ENCODE results near the gene DEFB110.

DEFB110 gene

GRCh38 chr6:50021894-50022293, at the start of gene DEFB110:
Gene DEFB110 (minus strand): TSS chr6:50021994. CDS start chr6:50021935, 59 bp downstream.
- no peaks in the 10 kb centered on the region for H3K9me3 ChIP-seq (ENCODE audit: control insufficient read depth, insufficient read depth, low read length)
- H3K27me3 ChIP-seq (ENCODE audit: control insufficient read depth, insufficient read depth, low read length), result no peaks in the 10 kb centered on the region
- H3K4me3 ChIP-seq (ENCODE audit: low read depth, low read length), result no peak within 1 kb of the TSS
- H3K4me1 ChIP-seq (ENCODE audit: control insufficient read depth, insufficient read depth, low read length), result no peaks in the 10 kb centered on the region
- no peaks in the 10 kb centered on the region for H3K36me3 ChIP-seq (ENCODE audit: control insufficient read depth, insufficient read depth, low read length)
- H3K9ac ChIP-seq (ENCODE audit: low read depth, low read length), result no peak within 1 kb of the TSS

- Histone ChIP-seq H3K9ac (ENCODE audit: low read depth, low read length) (no peak overlapping the region), H3K4me3 (ENCODE audit: low read depth, low read length) (no peak overlapping the region), H3K36me3 (ENCODE audit: control insufficient read depth, insufficient read depth, low read length) (no peaks in the 10 kb centered on the region), H3K27me3 (ENCODE audit: control insufficient read depth, insufficient read depth, low read length) (no peaks in the 10 kb centered on the region), H3K4me1 (ENCODE audit: control insufficient read depth, insufficient read depth, low read length) (no peaks in the 10 kb centered on the region), H3K9me3 (ENCODE audit: control insufficient read depth, insufficient read depth, low read length) (no peaks in the 10 kb centered on the region)
Observed at GRCh38 chr6:50070101-50070500, 48.3 kb upstream of the DEFB110 start.

GRCh38 chr6:50062051-50062450, 40.3 kb upstream of the DEFB110 start:
- Histone ChIP-seq H3K27me3 (ENCODE audit: control insufficient read depth, insufficient read depth, low read length) (no peaks in the 10 kb centered on the region), H3K4me1 (ENCODE audit: control insufficient read depth, insufficient read depth, low read length) (no peaks in the 10 kb centered on the region), H3K9ac (ENCODE audit: low read depth, low read length) (no peak overlapping the region), H3K9me3 (ENCODE audit: control insufficient read depth, insufficient read depth, low read length) (no peaks in the 10 kb centered on the region), H3K4me3 (ENCODE audit: low read depth, low read length) (no peak overlapping the region), H3K36me3 (ENCODE audit: control insufficient read depth, insufficient read depth, low read length) (no peaks in the 10 kb centered on the region)

GRCh38 chr6:50056242-50056641, 34.4 kb upstream of the DEFB110 start:
- H3K9ac ChIP-seq (ENCODE audit: low read depth, low read length), result no peak overlapping the region
- no peaks in the 10 kb centered on the region for H3K4me1 ChIP-seq (ENCODE audit: control insufficient read depth, insufficient read depth, low read length)
- H3K9me3 ChIP-seq (ENCODE audit: control insufficient read depth, insufficient read depth, low read length), result no peaks in the 10 kb centered on the region

GRCh38 chr6:50049829-50050228, 28.0 kb upstream of the DEFB110 start, which contains the start of gene DEFB112:
Gene DEFB112 (minus strand): TSS chr6:50049929. CDS start chr6:50049869, 60 bp downstream.
- Histone ChIP-seq H3K4me3 (ENCODE audit: low read depth, low read length) (no peak within 1 kb of the TSS), H3K9me3 (ENCODE audit: control insufficient read depth, insufficient read depth, low read length) (no peaks in the 10 kb centered on the region), H3K27me3 (ENCODE audit: control insufficient read depth, insufficient read depth, low read length) (no peaks in the 10 kb centered on the region), H3K36me3 (ENCODE audit: control insufficient read depth, insufficient read depth, low read length) (no peaks in the 10 kb centered on the region), H3K9ac (ENCODE audit: low read depth, low read length) (no peak within 1 kb of the TSS), H3K4me1 (ENCODE audit: control insufficient read depth, insufficient read depth, low read length) (no peaks in the 10 kb centered on the region)

More at GRCh38 chr6:50056242-50056641, 34.4 kb upstream of the DEFB110 start:
- Histone ChIP-seq H3K27me3 (ENCODE audit: control insufficient read depth, insufficient read depth, low read length) (no peaks in the 10 kb centered on the region), H3K4me3 (ENCODE audit: low read depth, low read length) (no peak overlapping the region), H3K36me3 (ENCODE audit: control insufficient read depth, insufficient read depth, low read length) (no peaks in the 10 kb centered on the region)

- Histone ChIP-seq H3K27me3 (ENCODE audit: control insufficient read depth, insufficient read depth, low read length) (no peaks in the 10 kb centered on the region), H3K9me3 (ENCODE audit: control insufficient read depth, insufficient read depth, low read length) (no peaks in the 10 kb centered on the region), H3K4me3 (ENCODE audit: low read depth, low read length) (no peak overlapping the region), H3K9ac (ENCODE audit: low read depth, low read length) (no peak overlapping the region), H3K36me3 (ENCODE audit: control insufficient read depth, insufficient read depth, low read length) (no peaks in the 10 kb centered on the region), H3K4me1 (ENCODE audit: control insufficient read depth, insufficient read depth, low read length) (no peaks in the 10 kb centered on the region)
Observed at GRCh38 chr6:50047026-50047425, 25.2 kb upstream of the DEFB110 start.

GRCh38 chr6:50030777-50031562, 9.2 kb upstream of the DEFB110 start:
- H3K36me3 ChIP-seq (ENCODE audit: control insufficient read depth, insufficient read depth, low read length), result no peaks in the 10 kb centered on the region
- H3K9me3 ChIP-seq (ENCODE audit: control insufficient read depth, insufficient read depth, low read length), result no peaks in the 10 kb centered on the region
- H3K9ac ChIP-seq (ENCODE audit: low read depth, low read length), result peak overlapping the region; percentile 26
- no peaks in the 10 kb centered on the region for H3K27me3 ChIP-seq (ENCODE audit: control insufficient read depth, insufficient read depth, low read length)
- H3K4me1 ChIP-seq (ENCODE audit: control insufficient read depth, insufficient read depth, low read length), result peaks cover 2% of the 10 kb centered on the region
- H3K4me3 ChIP-seq (ENCODE audit: low read depth, low read length), result peak overlapping the region; percentile 52

- no peaks in the 10 kb centered on the region for H3K27me3 ChIP-seq (ENCODE audit: control insufficient read depth, insufficient read depth, low read length)
- no peaks in the 10 kb centered on the region for H3K36me3 ChIP-seq (ENCODE audit: control insufficient read depth, insufficient read depth, low read length)
- H3K4me1 ChIP-seq (ENCODE audit: control insufficient read depth, insufficient read depth, low read length), result peaks cover 2% of the 10 kb centered on the region
- H3K9me3 ChIP-seq (ENCODE audit: control insufficient read depth, insufficient read depth, low read length), result no peaks in the 10 kb centered on the region
- peak overlapping the region; percentile 26 for H3K9ac ChIP-seq (ENCODE audit: low read depth, low read length)
- H3K4me3 ChIP-seq (ENCODE audit: low read depth, low read length), result peak overlapping the region; percentile 52
Observed at GRCh38 chr6:50030350-50030749, 8.6 kb upstream of the DEFB110 start.

GRCh38 chr6:50025258-50025657, 3.5 kb upstream of the DEFB110 start:
- Histone ChIP-seq H3K27me3 (ENCODE audit: control insufficient read depth, insufficient read depth, low read length) (no peaks in the 10 kb centered on the region), H3K36me3 (ENCODE audit: control insufficient read depth, insufficient read depth, low read length) (no peaks in the 10 kb centered on the region), H3K4me3 (ENCODE audit: low read depth, low read length) (no peak overlapping the region), H3K9ac (ENCODE audit: low read depth, low read length) (no peak overlapping the region), H3K9me3 (ENCODE audit: control insufficient read depth, insufficient read depth, low read length) (no peaks in the 10 kb centered on the region), H3K4me1 (ENCODE audit: control insufficient read depth, insufficient read depth, low read length) (no peaks in the 10 kb centered on the region)

- H3K4me3 ChIP-seq (ENCODE audit: low read depth, low read length), result no peak overlapping the region
- no peaks in the 10 kb centered on the region for H3K9me3 ChIP-seq (ENCODE audit: control insufficient read depth, insufficient read depth, low read length)
- peaks cover 3% of the 10 kb centered on the region for H3K4me1 ChIP-seq (ENCODE audit: control insufficient read depth, insufficient read depth, low read length)
- no peaks in the 10 kb centered on the region for H3K36me3 ChIP-seq (ENCODE audit: control insufficient read depth, insufficient read depth, low read length)
- H3K9ac ChIP-seq (ENCODE audit: low read depth, low read length), result no peak overlapping the region
- H3K27me3 ChIP-seq (ENCODE audit: control insufficient read depth, insufficient read depth, low read length), result no peaks in the 10 kb centered on the region
Observed at GRCh38 chr6:50007819-50008218, 14.0 kb downstream of the DEFB110 start.

GRCh38 chr6:50003139-50003538, 18.7 kb downstream of the DEFB110 start:
- H3K4me3 ChIP-seq (ENCODE audit: low read depth, low read length), result no peak overlapping the region

GRCh38 chr6:49995278-49995677, 26.5 kb downstream of the DEFB110 start:
- no peak overlapping the region for H3K4me3 ChIP-seq (ENCODE audit: low read depth, low read length)
- H3K9ac ChIP-seq (ENCODE audit: low read depth, low read length), result no peak overlapping the region
- no peaks in the 10 kb centered on the region for H3K27me3 ChIP-seq (ENCODE audit: control insufficient read depth, insufficient read depth, low read length)
- H3K9me3 ChIP-seq (ENCODE audit: control insufficient read depth, insufficient read depth, low read length), result no peaks in the 10 kb centered on the region
- no peaks in the 10 kb centered on the region for H3K4me1 ChIP-seq (ENCODE audit: control insufficient read depth, insufficient read depth, low read length)
- H3K36me3 ChIP-seq (ENCODE audit: control insufficient read depth, insufficient read depth, low read length), result no peaks in the 10 kb centered on the region

More at GRCh38 chr6:50003139-50003538, 18.7 kb downstream of the DEFB110 start:
- H3K27me3 ChIP-seq (ENCODE audit: control insufficient read depth, insufficient read depth, low read length), result no peaks in the 10 kb centered on the region
- H3K9ac ChIP-seq (ENCODE audit: low read depth, low read length), result no peak overlapping the region
- no peaks in the 10 kb centered on the region for H3K36me3 ChIP-seq (ENCODE audit: control insufficient read depth, insufficient read depth, low read length)
- H3K4me1 ChIP-seq (ENCODE audit: control insufficient read depth, insufficient read depth, low read length), result peaks cover 3% of the 10 kb centered on the region
- H3K9me3 ChIP-seq (ENCODE audit: control insufficient read depth, insufficient read depth, low read length), result no peaks in the 10 kb centered on the region

All from iPS-15b (cell line).